Measurements from ENCODE around the gene ANKRD29. TPM values are rescaled to one million over a fixed set of nuclear protein-coding genes. Genes with fewer than 3 reads are reported as not detected.
"Not testable (repeated sequence)": the region's sequence is repeated elsewhere in the genome, so short reads cannot be mapped to it uniquely, and the experiment has no call there.

The ANKRD29 gene
- total RNA-seq, 2 experiments from 2014 or later = not detected

- H3K4me3 Mint-ChIP-seq, H3K27me3 Mint-ChIP-seq, H3K9me3 Mint-ChIP-seq, CTCF ChIA-PET, DNase-seq, H3K27ac Mint-ChIP-seq, POLR2A ChIA-PET: not testable (repeated sequence)
- H3K4me1 Mint-ChIP-seq = peaks cover 69% of the 10 kb centered on the region
- H3K36me3 Mint-ChIP-seq (ENCODE audit: low read depth) = peaks cover 56% of the 10 kb centered on the region
Measured at GRCh38 chr18:23577521-23577920, 85.2 kb downstream of the ANKRD29 start.

- H3K27ac Mint-ChIP-seq = peak overlapping the region; percentile 88
- no peaks in the 10 kb centered on the region for H3K27me3 Mint-ChIP-seq
- ChIA-PET CTCF (interaction anchor here (1.4 to 3.5 kb wide), 2 partner anchors 10 to 59 kb away, joined by 3 to 13 read pairs; partner anchors contain the start of gene NPC1), POLR2A (interaction anchor here (0.8 to 3.0 kb wide), 2 partner anchors 10 to 73 kb away, joined by 3 to 25 read pairs; partner anchors contain the start of genes NPC1 and RMC1)
- H3K4me1 Mint-ChIP-seq = peaks cover 58% of the 10 kb centered on the region
- H3K36me3 Mint-ChIP-seq (ENCODE audit: low read depth) = peaks cover 57% of the 10 kb centered on the region
- no peak overlapping the region for H3K4me3 Mint-ChIP-seq
- no peak for DNase-seq
- no peaks in the 10 kb centered on the region for H3K9me3 Mint-ChIP-seq
Measured at GRCh38 chr18:23575309-23575651, 87.4 kb downstream of the ANKRD29 start.

- no peak for DNase-seq
- peak overlapping the region; percentile 88 for H3K27ac Mint-ChIP-seq
- no peaks in the 10 kb centered on the region for H3K27me3 Mint-ChIP-seq
- CTCF ChIA-PET = interaction anchor here (1.6 to 3.5 kb wide), 2 partner anchors 10 to 70 kb away, joined by 4 to 13 read pairs; partner anchors contain the start of gene NPC1
- H3K9me3 Mint-ChIP-seq = no peaks in the 10 kb centered on the region
- peaks cover 56% of the 10 kb centered on the region for H3K36me3 Mint-ChIP-seq (ENCODE audit: low read depth)
- H3K4me1 Mint-ChIP-seq = peaks cover 53% of the 10 kb centered on the region
- H3K4me3 Mint-ChIP-seq = peak overlapping the region; percentile 25
- POLR2A ChIA-PET = interaction anchor here (0.8 to 3.0 kb wide), 2 partner anchors 10 to 72 kb away, joined by 3 to 25 read pairs; partner anchors contain the start of genes NPC1 and RMC1
Measured at GRCh38 chr18:23574611-23575308, 88.0 kb downstream of the ANKRD29 start.

- DNase-seq = peak; percentile 54
- CTCF ChIA-PET = interaction anchor here (1.1 to 3.5 kb wide), 4 partner anchors 11 to 69 kb away, joined by 4 to 13 read pairs (median 5); partner anchors contain the start of gene NPC1
- H3K27ac Mint-ChIP-seq = peak overlapping the region; percentile 88
- H3K4me1 Mint-ChIP-seq = peaks cover 47% of the 10 kb centered on the region
- no peaks in the 10 kb centered on the region for H3K9me3 Mint-ChIP-seq
- POLR2A ChIA-PET = interaction anchor here (1.1 to 3.0 kb wide), 2 partner anchors 11 to 33 kb away, joined by 4 to 25 read pairs; partner anchors contain the start of gene NPC1
- peaks cover 62% of the 10 kb centered on the region for H3K36me3 Mint-ChIP-seq (ENCODE audit: low read depth)
- H3K27me3 Mint-ChIP-seq = no peaks in the 10 kb centered on the region
- H3K4me3 Mint-ChIP-seq = peak overlapping the region; percentile 25
Measured at GRCh38 chr18:23573626-23574431, 88.9 kb downstream of the ANKRD29 start.

- DNase-seq = no peak
- Mint-ChIP-seq H3K27ac (peak overlapping the region; percentile 88), H3K27me3 (no peaks in the 10 kb centered on the region), H3K4me1 (peaks cover 43% of the 10 kb centered on the region), H3K4me3 (no peak overlapping the region), H3K9me3 (no peaks in the 10 kb centered on the region), H3K36me3 (ENCODE audit: low read depth) (peaks cover 64% of the 10 kb centered on the region)
- ChIA-PET POLR2A (interaction anchor here (1.1 to 3.0 kb wide), 3 partner anchors 12 to 32 kb away, joined by 3 to 25 read pairs (median 4); partner anchors contain the start of gene NPC1), CTCF (interaction anchor here (0.7 to 3.5 kb wide), 3 partner anchors 12 to 31 kb away, joined by 3 to 13 read pairs (median 4); partner anchors contain the start of gene NPC1)
Measured at GRCh38 chr18:23573020-23573419, 89.7 kb downstream of the ANKRD29 start.

- H3K27me3 Mint-ChIP-seq = no peaks in the 10 kb centered on the region
- POLR2A ChIA-PET = interaction anchor here (1.2 kb wide), 1 partner anchor 13 kb away, joined by 3 read pairs; no protein-coding TSS in a partner anchor
- H3K4me1 Mint-ChIP-seq = peaks cover 43% of the 10 kb centered on the region
- DNase-seq = no peak
- H3K27ac Mint-ChIP-seq = no peak overlapping the region
- no peak overlapping the region for H3K4me3 Mint-ChIP-seq
- CTCF ChIA-PET = interaction anchor here (0.7 kb wide), 1 partner anchor 30 kb away, joined by 3 read pairs; no protein-coding TSS in a partner anchor
- peaks cover 66% of the 10 kb centered on the region for H3K36me3 Mint-ChIP-seq (ENCODE audit: low read depth)
- no peaks in the 10 kb centered on the region for H3K9me3 Mint-ChIP-seq
Measured at GRCh38 chr18:23572570-23572969, 90.1 kb downstream of the ANKRD29 start.

- Mint-ChIP-seq H3K4me3 (no peak overlapping the region), H3K9me3 (no peaks in the 10 kb centered on the region), H3K4me1 (peaks cover 43% of the 10 kb centered on the region), H3K36me3 (ENCODE audit: low read depth) (peaks cover 72% of the 10 kb centered on the region), H3K27ac (peak overlapping the region; percentile 42), H3K27me3 (no peaks in the 10 kb centered on the region)
- ChIA-PET CTCF (no interaction called here), POLR2A (interaction anchor here (1.2 kb wide), 1 partner anchor 14 kb away, joined by 3 read pairs; no protein-coding TSS in a partner anchor)
- DNase-seq = no peak
Measured at GRCh38 chr18:23572012-23572411, 90.7 kb downstream of the ANKRD29 start.

GRCh38 chr18:23570912-23571504 lies 91.7 kb downstream of the ANKRD29 start:
- CTCF ChIA-PET = interaction anchor here (0.7 kb wide), 1 partner anchor 55 kb away, joined by 3 read pairs; no protein-coding TSS in a partner anchor
- Mint-ChIP-seq H3K36me3 (ENCODE audit: low read depth) (peaks cover 69% of the 10 kb centered on the region), H3K4me3 (no peak overlapping the region), H3K27me3 (no peaks in the 10 kb centered on the region), H3K27ac (no peak overlapping the region), H3K9me3 (no peaks in the 10 kb centered on the region), H3K4me1 (peaks cover 38% of the 10 kb centered on the region)
- POLR2A ChIA-PET = interaction anchor here (1.6 kb wide), 1 partner anchor 15 kb away, joined by 4 read pairs; the partner anchor contains the start of gene NPC1
- DNase-seq = no peak

GRCh38 chr18:23569299-23570063 lies 93.2 kb downstream of the ANKRD29 start:
- H3K4me3 Mint-ChIP-seq = no peak overlapping the region
- CTCF ChIA-PET = interaction anchor here (0.9 kb wide), 1 partner anchor 8 kb away, joined by 3 read pairs; no protein-coding TSS in a partner anchor
- POLR2A ChIA-PET = interaction anchor here (1.4 to 1.6 kb wide), 2 partner anchors 16 to 24 kb away, joined by 3 to 4 read pairs; partner anchors contain the start of gene NPC1
- H3K27me3 Mint-ChIP-seq = no peaks in the 10 kb centered on the region
- no peak for DNase-seq
- H3K36me3 Mint-ChIP-seq (ENCODE audit: low read depth) = peaks cover 71% of the 10 kb centered on the region
- H3K4me1 Mint-ChIP-seq = peaks cover 30% of the 10 kb centered on the region
- H3K27ac Mint-ChIP-seq = no peak overlapping the region
- H3K9me3 Mint-ChIP-seq = no peaks in the 10 kb centered on the region

- no peak overlapping the region for H3K27ac Mint-ChIP-seq
- POLR2A ChIA-PET = no interaction called here
Measured at GRCh38 chr18:23568281-23569138, 94.2 kb downstream of the ANKRD29 start.

GRCh38 chr18:23567671-23568070 lies 95.0 kb downstream of the ANKRD29 start:
- no peaks in the 10 kb centered on the region for H3K27me3 Mint-ChIP-seq
- H3K4me3 Mint-ChIP-seq = no peak overlapping the region
- H3K36me3 Mint-ChIP-seq (ENCODE audit: low read depth) = peaks cover 62% of the 10 kb centered on the region
- no peak overlapping the region for H3K27ac Mint-ChIP-seq
- no peaks in the 10 kb centered on the region for H3K9me3 Mint-ChIP-seq
- POLR2A ChIA-PET = no interaction called here
- peaks cover 22% of the 10 kb centered on the region for H3K4me1 Mint-ChIP-seq
- CTCF ChIA-PET = no interaction called here
- no peak for DNase-seq

More at GRCh38 chr18:23568281-23569138, 94.2 kb downstream of the ANKRD29 start:
- H3K4me3 Mint-ChIP-seq = no peak overlapping the region
- CTCF ChIA-PET = no interaction called here
- peaks cover 28% of the 10 kb centered on the region for H3K4me1 Mint-ChIP-seq
- no peaks in the 10 kb centered on the region for H3K9me3 Mint-ChIP-seq
- no peak for DNase-seq
- H3K27me3 Mint-ChIP-seq = no peaks in the 10 kb centered on the region
- peaks cover 66% of the 10 kb centered on the region for H3K36me3 Mint-ChIP-seq (ENCODE audit: low read depth)
